Measurements from ENCODE around the gene OR6J1. TPM values are rescaled to one million over a fixed set of nuclear protein-coding genes. Genes with fewer than 3 reads are reported as not detected.
"Not testable (repeated sequence)": the region's sequence is repeated elsewhere in the genome, so short reads cannot be mapped to it uniquely, and the experiment has no call there.

OR6J1 gene
- total RNA-seq, 4 donors from 2014 or later: 0.12 TPM; not detected in 3

DNA sequence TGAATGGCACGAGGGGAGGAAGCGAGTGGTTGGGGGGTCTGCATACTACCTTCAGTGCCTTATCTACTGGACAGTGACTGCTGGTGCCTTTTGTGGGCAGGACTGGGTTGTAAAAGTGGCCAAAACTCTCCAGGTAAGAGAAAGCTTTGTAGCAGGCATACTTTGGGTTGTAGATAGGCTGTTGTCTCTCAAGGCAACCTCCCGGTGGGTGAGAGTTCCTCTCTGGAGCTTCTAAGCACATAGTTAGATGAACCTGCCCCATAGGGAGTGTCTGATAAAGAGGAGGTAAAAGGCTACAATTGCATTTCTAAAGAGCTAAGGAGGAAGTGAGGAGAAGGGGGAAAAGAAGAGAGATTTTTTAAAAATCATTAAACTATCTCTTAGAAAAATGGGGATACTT is 51.0 kb downstream of the OR6J1 start:
- TF ChIP-seq, protein P1, sequence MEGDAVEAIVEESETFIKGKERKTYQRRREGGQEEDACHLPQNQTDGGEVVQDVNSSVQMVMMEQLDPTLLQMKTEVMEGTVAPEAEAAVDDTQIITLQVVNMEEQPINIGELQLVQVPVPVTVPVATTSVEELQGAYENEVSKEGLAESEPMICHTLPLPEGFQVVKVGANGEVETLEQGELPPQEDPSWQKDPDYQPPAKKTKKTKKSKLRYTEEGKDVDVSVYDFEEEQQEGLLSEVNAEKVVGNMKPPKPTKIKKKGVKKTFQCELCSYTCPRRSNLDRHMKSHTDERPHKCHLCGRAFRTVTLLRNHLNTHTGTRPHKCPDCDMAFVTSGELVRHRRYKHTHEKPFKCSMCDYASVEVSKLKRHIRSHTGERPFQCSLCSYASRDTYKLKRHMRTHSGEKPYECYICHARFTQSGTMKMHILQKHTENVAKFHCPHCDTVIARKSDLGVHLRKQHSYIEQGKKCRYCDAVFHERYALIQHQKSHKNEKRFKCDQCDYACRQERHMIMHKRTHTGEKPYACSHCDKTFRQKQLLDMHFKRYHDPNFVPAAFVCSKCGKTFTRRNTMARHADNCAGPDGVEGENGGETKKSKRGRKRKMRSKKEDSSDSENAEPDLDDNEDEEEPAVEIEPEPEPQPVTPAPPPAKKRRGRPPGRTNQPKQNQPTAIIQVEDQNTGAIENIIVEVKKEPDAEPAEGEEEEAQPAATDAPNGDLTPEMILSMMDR (IDR thresholded peaks at IDR 0.05): no peak
- no peak for TF ChIP-seq EP300 (IDR thresholded peaks at IDR 0.05)
- TF ChIP-seq POLR2AphosphoS5 (IDR thresholded peaks at IDR 0.05): no peak
- no peak for TF ChIP-seq POLR2A (IDR thresholded peaks at IDR 0.05)
- Histone ChIP-seq H3K4me1 (peaks cover 0 to 20% (median 4%) of the 10 kb centered on the region in 3 donors), H3K9me3 (no peaks in the 10 kb centered on the region), H3K27me3 (no peaks in the 10 kb centered on the region), H3K27ac (no peak overlapping the region), H3K4me3 (no peak overlapping the region), H3K36me3 (no peaks in the 10 kb centered on the region)
- WGBS, 2 donors (ENCODE audit: low coverage in 1 of 2): 39% methylated on average over 3 of the region's 3 CpGs; no CpG with 5 or more reads in 1 of the 2 donors
- ATAC-seq: no peak

DNA sequence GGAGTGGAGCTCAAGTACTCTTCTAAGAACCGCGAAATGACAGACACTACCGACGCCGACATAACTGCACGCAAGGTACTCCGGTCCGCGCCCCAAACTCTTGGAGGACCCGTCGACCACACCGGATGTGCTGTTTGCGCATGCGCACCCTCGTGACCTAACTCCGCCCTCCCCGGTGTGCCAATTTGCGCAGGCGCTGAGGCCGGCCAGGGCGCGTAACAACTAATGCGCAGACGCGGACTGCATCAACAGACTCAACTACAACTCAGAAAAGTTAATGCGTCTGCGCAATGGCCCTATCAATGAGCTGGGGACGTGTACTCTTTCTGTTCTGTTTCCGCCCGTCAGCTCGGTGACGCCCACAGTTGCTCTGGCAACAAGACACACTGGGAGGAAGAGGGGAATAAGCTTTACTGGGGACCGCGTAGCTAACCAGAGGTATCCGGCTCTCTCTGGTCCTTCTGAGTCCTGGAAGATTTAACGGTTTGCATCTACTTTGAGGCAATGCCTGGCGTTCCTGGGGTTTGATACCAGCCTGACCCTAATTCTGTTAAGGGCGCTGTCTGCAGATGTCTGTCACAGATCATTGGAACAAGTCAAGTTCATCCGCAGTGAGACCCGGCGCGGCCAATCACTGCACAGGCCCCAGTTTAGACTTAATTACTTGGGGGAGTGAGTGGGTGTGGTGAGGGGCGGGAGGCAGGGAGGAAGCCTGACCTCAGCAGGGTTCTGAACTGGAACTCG is 54.9 kb downstream of the OR6J1 start, which contains the start of gene DAD1:
DAD1 (minus strand) TSS at position 129 of the 744 bp plus-strand sequence; CDS start at position 62, 67 bp downstream.
- TF ChIP-seq EP300 (IDR thresholded peaks at IDR 0.05): no peak
- TF ChIP-seq POLR2AphosphoS5 (IDR thresholded peaks at IDR 0.05): peak; percentile 94
- TF ChIP-seq POLR2A (IDR thresholded peaks at IDR 0.05): peak; percentile 81 to 83
- Histone ChIP-seq H3K27ac (peak within 1 kb of the TSS; percentile 83 to 97 (median 91)), H3K4me3 (peak within 1 kb of the TSS; percentile 68 to 74), H3K9me3 (no peaks in the 10 kb centered on the region), H3K4me1 (peaks cover 9 to 52% (median 15%) of the 10 kb centered on the region in 3 donors), H3K36me3 (no peaks in the 10 kb centered on the region), H3K27me3 (no peaks in the 10 kb centered on the region)
- WGBS, 2 donors (ENCODE audit: low coverage in 1 of 2): 0% methylated on average over 1 to 10 of the region's 44 CpGs
- ATAC-seq: peak; percentile 100

DNA sequence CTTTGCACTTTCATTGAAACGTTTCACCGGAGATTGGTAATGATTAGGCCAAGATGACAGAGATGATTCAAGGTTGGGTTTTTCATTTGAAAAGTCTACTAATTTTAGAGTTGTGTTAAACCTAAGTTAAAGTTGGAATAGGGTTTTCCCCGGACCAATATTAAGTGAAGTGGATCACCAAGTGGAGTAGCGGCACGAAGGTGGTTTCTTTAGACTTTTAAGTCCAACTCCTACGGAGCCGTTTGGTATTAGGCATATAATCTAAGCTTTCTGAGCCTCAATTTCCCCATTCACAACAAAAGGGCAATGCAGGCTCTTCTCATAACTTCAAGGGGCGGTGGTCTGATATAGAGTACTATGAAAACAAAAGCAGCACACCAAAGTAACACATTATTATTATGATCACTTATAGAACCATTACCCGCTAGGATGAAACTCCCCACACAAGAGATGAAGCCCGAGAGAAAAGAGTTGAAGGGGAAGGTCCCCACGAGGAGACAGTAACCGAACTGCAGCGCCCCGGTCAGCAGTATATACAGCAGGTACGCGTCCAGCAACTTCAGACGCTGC is 55.5 kb downstream of the OR6J1 start:
- TF ChIP-seq EP300 (IDR thresholded peaks at IDR 0.05) (no peak), POLR2A (IDR thresholded peaks at IDR 0.05) (no peak), POLR2AphosphoS5 (IDR thresholded peaks at IDR 0.05) (no peak)
- TF ChIP-seq, protein P1 (IDR thresholded peaks at IDR 0.05): peak in 1 of 4 experiments; percentile 13
- peak overlapping the region; percentile 74 to 97 (median 91) for H3K27ac ChIP-seq
- no peaks in the 10 kb centered on the region for H3K36me3 ChIP-seq
- H3K4me3 ChIP-seq: peak overlapping the region; percentile 68 to 74
- H3K4me1 ChIP-seq: peaks cover 9 to 58% (median 15%) of the 10 kb centered on the region in 3 donors
- ATAC-seq: no peak
- H3K27me3 ChIP-seq: no peaks in the 10 kb centered on the region
- WGBS, 2 donors (ENCODE audit: low coverage in 1 of 2): 1 to 7% methylated on average over 4 to 17 of the region's 17 CpGs
- H3K9me3 ChIP-seq: no peaks in the 10 kb centered on the region

DNA sequence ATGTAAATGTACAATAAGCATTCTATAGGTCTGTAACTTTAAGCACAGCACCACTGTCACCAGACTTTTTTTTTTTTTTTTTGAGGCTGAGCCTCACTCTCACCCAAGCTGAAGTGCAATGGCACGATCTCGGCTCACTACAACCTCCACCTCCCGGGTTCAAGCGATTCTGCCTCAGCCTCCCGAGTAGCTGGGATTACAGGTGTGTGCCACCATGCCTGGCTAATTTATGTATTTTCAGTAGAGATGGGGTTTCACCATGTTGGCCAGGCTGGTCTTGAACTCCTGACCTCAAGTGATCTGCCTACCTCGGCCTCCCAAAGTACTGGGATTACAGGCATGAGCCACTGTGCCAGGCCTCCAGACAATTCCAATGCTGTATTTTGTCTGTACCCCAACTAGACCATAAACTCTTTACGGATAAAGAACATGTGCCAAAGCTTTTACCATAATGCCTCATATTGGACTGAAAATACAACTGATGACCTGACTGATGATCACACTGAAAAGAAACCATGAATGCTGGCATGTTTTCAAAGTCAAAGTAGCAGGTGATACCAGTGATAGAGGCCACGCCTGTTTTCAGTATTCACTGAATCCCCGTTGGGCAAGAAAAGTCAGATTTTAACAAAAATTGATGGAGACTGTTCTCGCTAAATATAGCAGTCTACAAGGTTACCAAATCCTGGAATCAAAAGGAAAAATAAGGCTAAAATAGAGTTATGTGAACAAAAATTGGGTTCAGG is 56.3 kb downstream of the OR6J1 start:
- not testable (repeated sequence) for H3K9me3 ChIP-seq, H3K36me3 ChIP-seq, ATAC-seq, H3K27me3 ChIP-seq
- H3K27ac ChIP-seq: peak overlapping the region in 1 of 4 donors; percentile 87
- 71 to 79% methylated on average over 4 to 5 of the region's 10 CpGs for WGBS, 2 donors (ENCODE audit: low coverage in 1 of 2)
- peak overlapping the region; percentile 68 to 74 for H3K4me3 ChIP-seq
- peaks cover 9 to 65% (median 15%) of the 10 kb centered on the region in 3 donors for H3K4me1 ChIP-seq

DNA sequence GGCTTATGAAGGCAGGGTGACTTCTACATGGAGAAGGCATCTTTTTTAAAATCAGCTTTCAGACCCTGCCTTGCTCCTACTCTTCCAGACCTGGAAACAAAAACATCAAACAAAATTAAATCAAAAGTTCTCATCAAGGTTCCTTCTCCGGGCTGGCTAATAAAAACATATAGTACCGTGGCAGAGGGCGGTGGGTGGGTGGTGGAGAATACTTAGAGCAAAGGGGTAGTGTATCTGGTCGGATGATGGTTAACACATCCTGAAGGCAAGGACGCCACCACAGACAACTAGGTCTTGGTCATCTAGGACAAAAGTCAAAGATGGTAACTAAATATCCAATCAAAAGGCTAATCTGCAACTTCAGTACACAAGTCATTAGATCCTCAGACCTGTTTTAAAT is 56.9 kb downstream of the OR6J1 start:
- TF ChIP-seq POLR2A (IDR thresholded peaks at IDR 0.05): no peak
- no peak for TF ChIP-seq EP300 (IDR thresholded peaks at IDR 0.05)
- TF ChIP-seq, protein P1 (IDR thresholded peaks at IDR 0.05): no peak
- Histone ChIP-seq H3K27me3 (no peaks in the 10 kb centered on the region), H3K27ac (no peak overlapping the region), H3K4me3 (no peak overlapping the region), H3K4me1 (peaks cover 9 to 65% (median 15%) of the 10 kb centered on the region in 3 donors), H3K9me3 (no peaks in the 10 kb centered on the region), H3K36me3 (peaks cover 0 to 3% of the 10 kb centered on the region in 2 donors)
- ATAC-seq: no peak
- 54 to 87% methylated on average over 5 of the region's 5 CpGs for WGBS, 2 donors (ENCODE audit: low coverage in 1 of 2)

All from gastroesophageal sphincter (tissue), 4 donors.